DOHH2 (cell line): Measurements from ENCODE around the gene CD248.

Experiments
- H3F3A ChIP-seq: fragments of 200-600 bp; sonication (generic), shearing (Covaris generic); 2 replicates; pipeline ENCODE4 v1.6.0; 2016; ENCODE audit warnings: antibody characterized with exemption, mild to moderate bottlenecking; ENCODE audit not compliant: control insufficient read depth, insufficient read depth
- H3K27ac ChIP-seq: fragments of 200-600 bp; sonication (generic); 2 replicates; pipeline ENCODE4 v1.5.1; 2014; ENCODE audit warnings: low read depth, mild to moderate bottlenecking, low read length, moderate library complexity
- H3K27me3 ChIP-seq: fragments of 200-600 bp; sonication (generic); 2 replicates; pipeline ENCODE4 v1.6.1; 2014; ENCODE audit warnings: mild to moderate bottlenecking, low read length, mixed read lengths; ENCODE audit not compliant: control insufficient read depth
- H3K36me3 ChIP-seq: fragments of 200-600 bp; sonication (generic); 2 replicates; pipeline ENCODE4 v1.6.1; 2014; ENCODE audit warnings: mild to moderate bottlenecking, low read length, moderate library complexity, mixed read lengths; ENCODE audit not compliant: control insufficient read depth
- H3K4me1 ChIP-seq: fragments of 200-600 bp; sonication (generic); 2 replicates; pipeline ENCODE4 v1.6.1; 2014; ENCODE audit warnings: mild to moderate bottlenecking, low read length, mixed read lengths; ENCODE audit not compliant: control insufficient read depth
- H3K4me2 ChIP-seq: fragments of 200-600 bp; sonication (generic); 2 replicates; pipeline ENCODE4 v1.6.0; 2014; ENCODE audit warnings: mild to moderate bottlenecking, low read length, moderate library complexity
- H3K4me3 ChIP-seq: fragments of 200-600 bp; sonication (generic); 2 replicates; pipeline ENCODE4 v1.5.1; 2014; ENCODE audit warnings: mild to moderate bottlenecking, low read length, mixed read lengths
- H3K79me2 ChIP-seq: fragments of 200-600 bp; sonication (generic); 2 replicates; pipeline ENCODE4 v1.6.1; 2014; ENCODE audit warnings: mild to moderate bottlenecking, low read length, mixed read lengths; ENCODE audit not compliant: control insufficient read depth
- H3K9me2 ChIP-seq: fragments of 200-600 bp; sonication (generic); replicated peaks from 2 replicates; pipeline ENCODE4 v1.6.1; 2014; ENCODE audit warnings: mild to moderate bottlenecking, low read length, mixed read lengths; ENCODE audit not compliant: control insufficient read depth
- H3K9me3 ChIP-seq: fragments of 200-600 bp; sonication (generic); 2 replicates; pipeline ENCODE4 v1.6.1; 2014; ENCODE audit warnings: antibody characterized with exemption, low read length, mixed read lengths; ENCODE audit not compliant: control insufficient read depth, insufficient read depth
- H4K20me1 ChIP-seq: fragments of 200-600 bp; sonication (generic); 2 replicates; pipeline ENCODE4 v1.6.0; 2014; ENCODE audit warnings: low read depth, mild to moderate bottlenecking, antibody characterized with exemption, low read length, moderate library complexity; ENCODE audit not compliant: control insufficient read depth, insufficient read depth
- EZH2phosphoT487 ChIP-seq: fragments of 200-600 bp; sonication (generic); IDR thresholded peaks from 2 replicates; pipeline ENCODE4 v1.6.1; 2017; ENCODE audit warnings: borderline replicate concordance, mild to moderate bottlenecking, antibody characterized with exemption, low read length, moderate library complexity, mixed read lengths
- TF ChIP-seq, protein P1 (sequence below): fragments of 200-600 bp; sonication (generic); IDR thresholded peaks from one replicate; pipeline ENCODE4 v1.5.1; 2014; ENCODE audit warnings: antibody characterized with exemption, mild to moderate bottlenecking, low read depth, low read length; ENCODE audit not compliant: poor library complexity, severe bottlenecking

Gene CD248

GRCh38 chr11:66331542-66332370, 14.9 kb upstream of the CD248 start:
- Histone ChIP-seq H4K20me1 (no peaks in the 10 kb centered on the region), H3K4me3 (no peak overlapping the region), H3K27ac (no peak overlapping the region), H3K4me2 (no peak overlapping the region), H3K36me3 (peaks cover 2% of the 10 kb centered on the region; the same call in 1 of the 2 replicates), H3K27me3 (no peaks in the 10 kb centered on the region), H3K9me2 (no peaks in the 10 kb centered on the region), H3K9me3 (no peaks in the 10 kb centered on the region), H3K4me1 (peaks cover 31% of the 10 kb centered on the region), H3K79me2 (no peaks in the 10 kb centered on the region), H3F3A (no peaks in the 10 kb centered on the region)
- TF ChIP-seq, protein P1, sequence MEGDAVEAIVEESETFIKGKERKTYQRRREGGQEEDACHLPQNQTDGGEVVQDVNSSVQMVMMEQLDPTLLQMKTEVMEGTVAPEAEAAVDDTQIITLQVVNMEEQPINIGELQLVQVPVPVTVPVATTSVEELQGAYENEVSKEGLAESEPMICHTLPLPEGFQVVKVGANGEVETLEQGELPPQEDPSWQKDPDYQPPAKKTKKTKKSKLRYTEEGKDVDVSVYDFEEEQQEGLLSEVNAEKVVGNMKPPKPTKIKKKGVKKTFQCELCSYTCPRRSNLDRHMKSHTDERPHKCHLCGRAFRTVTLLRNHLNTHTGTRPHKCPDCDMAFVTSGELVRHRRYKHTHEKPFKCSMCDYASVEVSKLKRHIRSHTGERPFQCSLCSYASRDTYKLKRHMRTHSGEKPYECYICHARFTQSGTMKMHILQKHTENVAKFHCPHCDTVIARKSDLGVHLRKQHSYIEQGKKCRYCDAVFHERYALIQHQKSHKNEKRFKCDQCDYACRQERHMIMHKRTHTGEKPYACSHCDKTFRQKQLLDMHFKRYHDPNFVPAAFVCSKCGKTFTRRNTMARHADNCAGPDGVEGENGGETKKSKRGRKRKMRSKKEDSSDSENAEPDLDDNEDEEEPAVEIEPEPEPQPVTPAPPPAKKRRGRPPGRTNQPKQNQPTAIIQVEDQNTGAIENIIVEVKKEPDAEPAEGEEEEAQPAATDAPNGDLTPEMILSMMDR, result no peak
- no peak for TF ChIP-seq EZH2phosphoT487

GRCh38 chr11:66330931-66331330, 14.1 kb upstream of the CD248 start:
- no peaks in the 10 kb centered on the region for H4K20me1 ChIP-seq
- TF ChIP-seq, protein P1, result no peak
- TF ChIP-seq EZH2phosphoT487, result no peak
- H3K9me3 ChIP-seq, result no peaks in the 10 kb centered on the region
- no peak overlapping the region for H3K4me2 ChIP-seq
- H3K9me2 ChIP-seq, result no peaks in the 10 kb centered on the region
- no peaks in the 10 kb centered on the region for H3K36me3 ChIP-seq
- H3K4me1 ChIP-seq, result peaks cover 32% of the 10 kb centered on the region
- H3K27me3 ChIP-seq, result no peaks in the 10 kb centered on the region
- H3K79me2 ChIP-seq, result no peaks in the 10 kb centered on the region
- H3K27ac ChIP-seq, result no peak overlapping the region
- no peaks in the 10 kb centered on the region for H3F3A ChIP-seq
- no peak overlapping the region for H3K4me3 ChIP-seq

- no peak overlapping the region for H3K4me3 ChIP-seq
- TF ChIP-seq, protein P1, result no peak
- no peak for TF ChIP-seq EZH2phosphoT487
- H3K4me1 ChIP-seq, result peaks cover 44% of the 10 kb centered on the region
- H3K27ac ChIP-seq, result no peak overlapping the region
- no peaks in the 10 kb centered on the region for H3K79me2 ChIP-seq
- no peaks in the 10 kb centered on the region for H3K36me3 ChIP-seq
- no peaks in the 10 kb centered on the region for H3K9me2 ChIP-seq
- no peak overlapping the region; the same call in 1 of the 2 replicates for H3K4me2 ChIP-seq
- no peaks in the 10 kb centered on the region for H3K9me3 ChIP-seq
- H3F3A ChIP-seq, result no peaks in the 10 kb centered on the region
- H3K27me3 ChIP-seq, result no peaks in the 10 kb centered on the region
- H4K20me1 ChIP-seq, result no peaks in the 10 kb centered on the region
Measured at GRCh38 chr11:66329165-66329673, 12.4 kb upstream of the CD248 start.
